GM12878 (cell line): Measurements from ENCODE around the gene ZNF574.

Experiments
- POLR2A ChIP-seq: IDR thresholded peaks from 2 replicates; pipeline ENCODE4 v1.6.1; 2011; ENCODE audit warnings: low read depth, mild to moderate bottlenecking, low read length
- TF ChIP-seq, protein P1 (sequence below): IDR thresholded peaks from 2 replicates; pipeline ENCODE4 v1.6.1; 2011; ENCODE audit warnings: borderline replicate concordance, low read depth, mild to moderate bottlenecking, moderate library complexity, mixed read lengths, low read length; ENCODE audit not compliant: insufficient read depth; ENCODE audit errors: extremely low read length

DNA sequence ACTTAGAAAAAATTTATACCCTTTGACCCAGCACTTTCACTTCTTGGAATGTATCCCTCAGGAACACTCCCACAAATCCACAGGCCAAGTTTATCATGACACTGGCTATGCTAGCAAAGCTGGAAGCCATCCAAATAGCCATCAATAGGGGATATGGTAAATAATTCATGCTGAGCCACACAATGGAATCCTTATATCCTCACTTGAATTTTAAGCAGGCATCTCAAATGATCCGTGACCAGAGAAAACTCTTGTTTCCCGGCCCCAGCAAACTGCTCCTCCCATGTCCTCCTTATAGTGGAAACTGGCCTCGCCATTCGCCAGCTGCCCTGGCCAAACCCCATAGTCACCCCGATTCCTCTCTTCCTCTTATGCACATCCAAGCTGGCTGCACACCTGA, 43.5 kb upstream of the ZNF574 start:
- TF ChIP-seq, protein P1, sequence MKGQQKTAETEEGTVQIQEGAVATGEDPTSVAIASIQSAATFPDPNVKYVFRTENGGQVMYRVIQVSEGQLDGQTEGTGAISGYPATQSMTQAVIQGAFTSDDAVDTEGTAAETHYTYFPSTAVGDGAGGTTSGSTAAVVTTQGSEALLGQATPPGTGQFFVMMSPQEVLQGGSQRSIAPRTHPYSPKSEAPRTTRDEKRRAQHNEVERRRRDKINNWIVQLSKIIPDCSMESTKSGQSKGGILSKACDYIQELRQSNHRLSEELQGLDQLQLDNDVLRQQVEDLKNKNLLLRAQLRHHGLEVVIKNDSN, result no peak
- TF ChIP-seq POLR2A, result no peak
